Measurements from ENCODE around the gene NPBWR2.
A peak's percentile ranks its signal among the peaks of the same experiment; 100 is the strongest.

NPBWR2 gene

DNA sequence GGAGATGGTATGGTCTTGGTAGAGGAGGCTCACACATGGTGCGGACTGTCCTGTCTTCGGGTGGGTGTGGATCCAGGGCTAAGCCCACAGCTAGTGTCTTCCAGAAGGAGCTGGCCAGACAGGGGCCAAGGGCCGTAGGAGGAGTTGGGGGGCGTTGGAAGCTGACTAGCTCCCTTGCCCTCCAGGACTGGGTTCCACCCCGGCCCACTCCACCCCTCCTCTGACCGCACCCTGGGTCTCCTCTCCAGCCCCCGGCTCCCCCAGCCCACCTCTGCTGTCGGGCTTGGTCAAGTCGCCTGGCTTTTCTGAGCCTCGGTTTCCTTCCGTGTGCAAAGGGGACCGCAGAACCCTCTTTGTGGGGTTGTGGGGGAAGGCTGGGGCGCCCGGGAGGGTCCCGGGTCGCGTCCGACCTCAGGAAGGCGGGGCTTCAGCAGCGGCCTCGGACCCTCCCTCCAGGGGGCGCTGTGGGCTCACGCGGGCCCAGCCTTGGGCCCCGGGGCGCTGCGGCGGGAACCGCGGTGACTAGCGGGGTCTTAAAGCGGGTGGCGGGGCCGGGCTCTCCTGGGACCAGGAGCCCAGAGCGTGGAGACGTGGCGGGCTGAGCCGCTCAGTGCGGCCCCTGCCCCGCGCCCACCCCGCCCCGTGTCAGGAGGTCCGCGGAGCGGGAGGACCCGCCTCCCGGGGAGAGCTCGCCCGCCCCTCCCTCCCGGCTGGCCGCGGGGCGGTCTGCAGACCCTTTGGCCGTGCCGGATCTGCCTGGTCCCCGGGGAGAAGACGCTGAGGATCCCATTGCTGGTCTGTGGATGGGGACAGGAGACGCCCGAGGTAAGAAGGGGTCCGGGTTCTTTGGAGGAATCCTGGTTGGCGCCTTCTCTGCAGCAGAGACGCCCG is 5.4 kb downstream of the NPBWR2 start:
- TF ChIP-seq, protein P1, sequence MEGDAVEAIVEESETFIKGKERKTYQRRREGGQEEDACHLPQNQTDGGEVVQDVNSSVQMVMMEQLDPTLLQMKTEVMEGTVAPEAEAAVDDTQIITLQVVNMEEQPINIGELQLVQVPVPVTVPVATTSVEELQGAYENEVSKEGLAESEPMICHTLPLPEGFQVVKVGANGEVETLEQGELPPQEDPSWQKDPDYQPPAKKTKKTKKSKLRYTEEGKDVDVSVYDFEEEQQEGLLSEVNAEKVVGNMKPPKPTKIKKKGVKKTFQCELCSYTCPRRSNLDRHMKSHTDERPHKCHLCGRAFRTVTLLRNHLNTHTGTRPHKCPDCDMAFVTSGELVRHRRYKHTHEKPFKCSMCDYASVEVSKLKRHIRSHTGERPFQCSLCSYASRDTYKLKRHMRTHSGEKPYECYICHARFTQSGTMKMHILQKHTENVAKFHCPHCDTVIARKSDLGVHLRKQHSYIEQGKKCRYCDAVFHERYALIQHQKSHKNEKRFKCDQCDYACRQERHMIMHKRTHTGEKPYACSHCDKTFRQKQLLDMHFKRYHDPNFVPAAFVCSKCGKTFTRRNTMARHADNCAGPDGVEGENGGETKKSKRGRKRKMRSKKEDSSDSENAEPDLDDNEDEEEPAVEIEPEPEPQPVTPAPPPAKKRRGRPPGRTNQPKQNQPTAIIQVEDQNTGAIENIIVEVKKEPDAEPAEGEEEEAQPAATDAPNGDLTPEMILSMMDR (IDR thresholded peaks at IDR 0.05): peak; percentile 93
- TF ChIP-seq ZFX (IDR thresholded peaks at IDR 0.05; ENCODE audit: borderline replicate concordance): no peak
- H3K27ac ChIP-seq: no peak overlapping the region

DNA sequence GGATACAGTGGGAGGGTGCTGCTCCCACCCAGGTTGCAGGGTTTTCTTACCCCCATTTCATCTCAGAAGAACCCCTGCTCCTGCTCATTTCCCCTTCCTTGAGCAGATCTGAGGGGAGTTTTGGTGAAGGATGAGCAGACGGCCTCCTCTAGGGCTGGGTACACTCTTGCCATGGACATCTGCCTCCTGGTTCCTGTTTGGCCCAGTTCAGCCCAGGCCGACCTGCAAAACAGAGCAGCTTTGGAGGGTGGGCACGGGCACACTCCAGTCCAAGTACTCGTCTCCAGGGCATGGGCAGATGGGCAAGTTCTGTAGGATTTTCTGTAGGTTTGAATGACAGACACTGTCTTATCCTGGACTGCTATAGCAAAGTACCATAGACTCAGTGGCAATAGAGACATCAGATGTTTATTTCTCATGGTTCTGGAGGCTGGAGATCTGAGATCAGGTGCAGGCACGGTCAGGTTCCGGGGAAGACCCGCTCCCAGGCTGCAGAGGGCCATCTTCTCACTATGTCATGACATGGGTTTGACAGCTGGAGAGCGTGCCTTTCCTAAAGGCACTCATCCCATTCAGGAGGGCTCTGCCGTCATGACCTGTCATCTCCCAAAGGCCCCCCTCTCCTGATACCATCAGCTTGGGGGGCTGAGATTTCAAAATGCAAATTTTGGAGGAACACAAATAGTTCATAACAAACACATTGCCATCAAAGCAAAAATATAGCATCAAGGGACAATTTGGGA is 6.2 kb downstream of the NPBWR2 start:
- TF ChIP-seq, protein P1 (IDR thresholded peaks at IDR 0.05): no peak
- no peak for TF ChIP-seq ZFX (IDR thresholded peaks at IDR 0.05; ENCODE audit: borderline replicate concordance)
- H3K27ac ChIP-seq: no peak overlapping the region

DNA sequence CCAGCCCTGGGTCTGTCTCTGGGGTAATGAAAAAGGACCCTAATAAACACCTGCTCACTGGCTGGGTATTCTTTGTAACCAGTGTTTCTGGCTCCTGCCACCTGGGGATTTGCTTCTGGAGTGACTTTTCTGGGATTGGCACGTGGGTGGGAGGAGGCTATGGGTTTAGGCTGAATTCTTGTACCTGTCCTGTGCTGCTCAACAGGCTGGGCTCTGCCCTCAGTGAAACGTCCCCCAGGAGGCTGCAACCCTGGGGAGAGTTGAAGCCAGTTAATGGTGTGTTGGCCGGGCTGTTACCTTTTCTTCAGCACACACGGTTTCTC is 6.8 kb downstream of the NPBWR2 start:
- TF ChIP-seq, protein P1 (IDR thresholded peaks at IDR 0.05): no peak
- TF ChIP-seq ZFX (IDR thresholded peaks at IDR 0.05; ENCODE audit: borderline replicate concordance): no peak
- no peak overlapping the region for H3K27ac ChIP-seq

DNA sequence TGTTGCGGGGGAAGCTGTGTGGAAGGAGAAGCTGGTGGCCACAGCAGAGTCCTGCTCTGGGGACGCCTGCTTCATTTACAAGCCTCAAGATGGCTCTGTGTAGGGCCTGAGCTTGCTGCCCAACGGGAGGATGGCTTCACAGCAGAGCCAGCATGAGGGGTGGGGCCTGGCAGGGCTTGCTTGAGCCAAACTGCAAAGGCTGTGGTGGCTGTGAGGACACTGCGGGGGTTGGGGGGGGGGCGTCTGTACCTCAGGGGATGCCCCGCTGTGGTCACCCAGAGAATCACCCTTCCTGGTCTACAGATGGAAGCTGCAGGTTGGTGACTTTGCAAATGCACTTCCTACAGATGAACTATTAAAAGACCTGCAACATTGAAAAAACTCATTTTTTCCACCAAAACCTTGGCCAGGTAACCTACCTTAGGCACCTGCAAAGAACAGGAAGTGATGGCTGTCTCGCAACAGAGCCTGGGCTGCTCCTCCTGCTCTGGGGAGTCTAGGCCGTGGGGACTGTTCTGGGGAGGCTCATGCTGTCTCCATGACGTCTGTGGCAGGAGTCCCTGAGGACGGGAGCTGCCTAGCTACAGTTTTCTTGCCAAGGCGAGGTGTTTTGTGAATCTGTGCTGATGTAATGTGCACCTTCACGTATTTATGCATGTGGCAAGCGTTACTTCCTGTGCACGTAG is 7.3 kb downstream of the NPBWR2 start:
- H3K27ac ChIP-seq: no peak overlapping the region
- TF ChIP-seq, protein P1 (IDR thresholded peaks at IDR 0.05): no peak
- no peak for TF ChIP-seq ZFX (IDR thresholded peaks at IDR 0.05; ENCODE audit: borderline replicate concordance)

DNA sequence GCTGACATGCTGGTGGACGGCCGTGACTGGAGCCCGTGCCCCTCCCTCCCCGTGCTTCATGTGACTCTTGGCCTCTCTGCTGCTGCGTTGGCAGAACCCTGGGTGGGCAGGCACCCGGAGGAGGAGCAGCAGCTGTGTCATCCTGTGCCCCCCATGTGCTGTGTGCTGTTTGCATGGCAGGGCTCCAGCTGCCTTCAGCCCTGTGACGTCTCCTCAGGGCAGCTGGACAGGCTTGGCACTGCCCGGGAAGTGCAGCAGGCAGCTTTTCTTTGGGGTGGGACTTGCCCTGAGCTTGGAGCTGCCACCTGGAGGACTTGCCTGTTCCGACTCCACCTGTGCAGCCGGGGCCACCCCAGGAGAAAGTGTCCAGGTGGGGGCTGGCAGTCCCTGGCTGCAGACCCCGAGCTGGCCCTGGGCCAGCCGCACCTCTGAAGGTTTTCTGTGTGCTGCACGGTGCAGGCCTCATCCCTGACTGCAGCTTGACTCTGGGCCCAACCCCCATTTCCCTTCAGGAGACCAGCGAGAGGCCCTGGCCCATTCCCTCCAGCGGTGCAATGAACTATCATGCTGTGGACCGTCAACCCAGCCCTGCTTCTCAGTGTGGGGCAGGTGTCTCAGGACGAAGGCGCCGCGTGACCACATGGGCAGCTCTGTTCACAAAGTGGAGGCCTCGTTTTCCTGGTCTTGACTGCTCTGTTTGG is 8.1 kb downstream of the NPBWR2 start:
- TF ChIP-seq ZFX (IDR thresholded peaks at IDR 0.05; ENCODE audit: borderline replicate concordance): no peak
- TF ChIP-seq, protein P1 (IDR thresholded peaks at IDR 0.05): no peak
- H3K27ac ChIP-seq: no peak overlapping the region

DNA sequence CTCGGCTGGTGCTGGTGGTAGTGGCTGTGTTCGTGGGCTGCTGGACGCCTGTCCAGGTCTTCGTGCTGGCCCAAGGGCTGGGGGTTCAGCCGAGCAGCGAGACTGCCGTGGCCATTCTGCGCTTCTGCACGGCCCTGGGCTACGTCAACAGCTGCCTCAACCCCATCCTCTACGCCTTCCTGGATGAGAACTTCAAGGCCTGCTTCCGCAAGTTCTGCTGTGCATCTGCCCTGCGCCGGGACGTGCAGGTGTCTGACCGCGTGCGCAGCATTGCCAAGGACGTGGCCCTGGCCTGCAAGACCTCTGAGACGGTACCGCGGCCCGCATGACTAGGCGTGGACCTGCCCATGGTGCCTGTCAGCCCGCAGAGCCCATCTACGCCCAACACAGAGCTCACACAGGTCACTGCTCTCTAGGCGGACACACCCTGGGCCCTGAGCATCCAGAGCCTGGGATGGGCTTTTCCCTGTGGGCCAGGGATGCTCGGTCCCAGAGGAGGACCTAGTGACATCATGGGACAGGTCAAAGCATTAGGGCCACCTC is 8.8 kb downstream of the NPBWR2 start:
- no peak for TF ChIP-seq ZFX (IDR thresholded peaks at IDR 0.05; ENCODE audit: borderline replicate concordance)
- TF ChIP-seq, protein P1 (IDR thresholded peaks at IDR 0.05): no peak
- no peak overlapping the region for H3K27ac ChIP-seq

Measured in 22Rv1 (cell line).